PFSK-1 (cell line): ENCODE measurements around the gene GLRX5.

Source experiments
- POLR2AphosphoS5 ChIP-seq: IDR thresholded peaks from 2 replicates; pipeline ENCODE4 v1.6.1; 2012; ENCODE audit warnings: low read depth, mild to moderate bottlenecking, control low read depth, low read length, moderate library complexity
- REST ChIP-seq, 2 experiments: IDR thresholded peaks; 2 replicates each; pipeline versions ENCODE4 v1.6.1 to v1.8.0; 2011 to 2012; ENCODE audit warnings: low read depth in 2 of 2, low read length in 2 of 2, control low read depth in 1 of 2, inconsistent platforms in 1 of 2, mild to moderate bottlenecking in 1 of 2, moderate library complexity in 1 of 2; ENCODE audit not compliant: insufficient read depth in 1 of 2
- SIN3A ChIP-seq: IDR thresholded peaks from 2 replicates; pipeline ENCODE4 v1.6.1; 2012; ENCODE audit warnings: mild to moderate bottlenecking, low read length, moderate library complexity, borderline replicate concordance; ENCODE audit not compliant: insufficient read depth

- TF ChIP-seq SIN3A (no peak), REST (IDR thresholded peaks at IDR 0.05; ENCODE audit: insufficient read depth in 1 of 2, low read depth in 2 of 2, low read length in 2 of 2) (no peak), POLR2AphosphoS5 (no peak)
Measured at GRCh38 chr14:95524706-95525512, 9.9 kb upstream of the GLRX5 start.
